WTC11 (cell line): ENCODE results near the gene PDK2.

ENCODE experiments used
- CREB1 ChIP-seq: sonication (generic); formaldehyde crosslinking; IDR thresholded peaks from 2 replicates; pipeline ENCODE4 v1.8.0; 2023; ENCODE audit warnings: mild to moderate bottlenecking, missing genetic modification reagents
- ELF4 ChIP-seq: sonication (generic); formaldehyde crosslinking; IDR thresholded peaks from 2 replicates; pipeline ENCODE4 v1.8.1; 2022; ENCODE audit warnings: low read depth, mild to moderate bottlenecking, moderate library complexity, missing genetic modification reagents
- TF ChIP-seq, protein P1 (sequence below): sonication (generic); formaldehyde crosslinking; IDR thresholded peaks from 2 replicates; pipeline ENCODE4 v1.8.1; 2023; ENCODE audit warnings: mild to moderate bottlenecking, missing genetic modification reagents, moderate library complexity
- TF ChIP-seq, protein P2 (sequence below): fragments of 200-600 bp; IDR thresholded peaks from 2 replicates; pipeline ENCODE4 v1.8.0; 2022; ENCODE audit warnings: antibody characterized with exemption

DNA sequence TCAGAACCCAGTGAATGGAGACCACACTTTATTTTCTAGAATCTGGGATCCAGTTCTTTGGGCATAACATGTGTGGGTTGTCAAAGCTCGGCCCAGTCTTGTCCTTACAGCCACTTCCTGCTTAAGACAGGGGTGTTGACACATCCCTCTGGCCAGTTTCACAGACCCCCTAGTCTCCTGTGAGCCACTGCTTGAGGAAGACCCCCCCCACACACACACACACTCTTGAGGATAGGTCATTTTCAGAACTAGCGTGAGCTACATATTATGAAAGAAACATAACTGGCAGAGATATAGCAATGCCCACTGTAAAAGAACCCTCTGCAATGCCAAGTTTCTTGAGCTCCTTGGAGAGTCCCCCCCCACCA lies 3.2 kb upstream of the PDK2 start:
- TF ChIP-seq, protein P1, sequence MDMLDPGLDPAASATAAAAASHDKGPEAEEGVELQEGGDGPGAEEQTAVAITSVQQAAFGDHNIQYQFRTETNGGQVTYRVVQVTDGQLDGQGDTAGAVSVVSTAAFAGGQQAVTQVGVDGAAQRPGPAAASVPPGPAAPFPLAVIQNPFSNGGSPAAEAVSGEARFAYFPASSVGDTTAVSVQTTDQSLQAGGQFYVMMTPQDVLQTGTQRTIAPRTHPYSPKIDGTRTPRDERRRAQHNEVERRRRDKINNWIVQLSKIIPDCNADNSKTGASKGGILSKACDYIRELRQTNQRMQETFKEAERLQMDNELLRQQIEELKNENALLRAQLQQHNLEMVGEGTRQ (CRISPR knock-in tag) = no peak
- TF ChIP-seq, protein P2, sequence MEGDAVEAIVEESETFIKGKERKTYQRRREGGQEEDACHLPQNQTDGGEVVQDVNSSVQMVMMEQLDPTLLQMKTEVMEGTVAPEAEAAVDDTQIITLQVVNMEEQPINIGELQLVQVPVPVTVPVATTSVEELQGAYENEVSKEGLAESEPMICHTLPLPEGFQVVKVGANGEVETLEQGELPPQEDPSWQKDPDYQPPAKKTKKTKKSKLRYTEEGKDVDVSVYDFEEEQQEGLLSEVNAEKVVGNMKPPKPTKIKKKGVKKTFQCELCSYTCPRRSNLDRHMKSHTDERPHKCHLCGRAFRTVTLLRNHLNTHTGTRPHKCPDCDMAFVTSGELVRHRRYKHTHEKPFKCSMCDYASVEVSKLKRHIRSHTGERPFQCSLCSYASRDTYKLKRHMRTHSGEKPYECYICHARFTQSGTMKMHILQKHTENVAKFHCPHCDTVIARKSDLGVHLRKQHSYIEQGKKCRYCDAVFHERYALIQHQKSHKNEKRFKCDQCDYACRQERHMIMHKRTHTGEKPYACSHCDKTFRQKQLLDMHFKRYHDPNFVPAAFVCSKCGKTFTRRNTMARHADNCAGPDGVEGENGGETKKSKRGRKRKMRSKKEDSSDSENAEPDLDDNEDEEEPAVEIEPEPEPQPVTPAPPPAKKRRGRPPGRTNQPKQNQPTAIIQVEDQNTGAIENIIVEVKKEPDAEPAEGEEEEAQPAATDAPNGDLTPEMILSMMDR = no peak
- TF ChIP-seq CREB1 (CRISPR knock-in tag) (no peak), ELF4 (CRISPR knock-in tag) (no peak)
